ENCODE results near the gene RIC3.

RIC3 gene

DNA sequence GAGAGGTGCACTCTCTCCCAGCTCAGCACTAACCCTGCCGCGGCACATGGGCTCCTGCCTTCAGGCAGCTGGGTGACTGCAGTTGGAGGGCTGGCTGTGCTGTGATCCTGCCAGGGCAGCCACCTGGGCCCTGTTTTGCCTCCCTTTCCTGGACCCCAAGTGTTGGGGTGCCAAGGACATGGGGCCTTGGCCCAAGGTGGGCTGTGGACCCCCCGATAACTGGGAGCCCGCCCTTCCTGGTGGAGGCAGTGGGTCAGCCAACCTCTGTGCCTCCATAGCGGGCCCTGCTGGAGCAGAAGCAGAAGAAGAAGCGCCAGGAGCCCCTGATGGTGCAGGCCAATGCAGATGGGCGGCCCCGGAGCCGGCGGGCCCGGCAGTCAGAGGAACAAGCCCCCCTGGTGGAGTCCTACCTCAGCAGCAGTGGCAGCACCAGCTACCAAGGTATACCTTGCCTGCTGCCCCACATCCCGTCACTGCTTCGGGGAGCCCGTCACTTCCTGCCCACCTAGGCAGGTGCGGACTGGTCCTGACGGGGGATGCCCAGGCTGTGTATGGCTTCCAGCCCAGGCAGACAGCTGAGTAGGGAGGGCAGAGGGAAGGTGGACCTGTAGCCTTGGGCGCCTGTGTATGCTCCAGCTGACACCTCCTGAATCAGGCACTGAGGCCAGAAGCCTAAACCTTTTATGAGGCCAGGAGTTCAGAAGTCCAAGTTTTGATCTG, 78.9 kb downstream of the RIC3 start:
- DNase-seq (ENCODE audit: low read depth, low spot score): no peak

DNA sequence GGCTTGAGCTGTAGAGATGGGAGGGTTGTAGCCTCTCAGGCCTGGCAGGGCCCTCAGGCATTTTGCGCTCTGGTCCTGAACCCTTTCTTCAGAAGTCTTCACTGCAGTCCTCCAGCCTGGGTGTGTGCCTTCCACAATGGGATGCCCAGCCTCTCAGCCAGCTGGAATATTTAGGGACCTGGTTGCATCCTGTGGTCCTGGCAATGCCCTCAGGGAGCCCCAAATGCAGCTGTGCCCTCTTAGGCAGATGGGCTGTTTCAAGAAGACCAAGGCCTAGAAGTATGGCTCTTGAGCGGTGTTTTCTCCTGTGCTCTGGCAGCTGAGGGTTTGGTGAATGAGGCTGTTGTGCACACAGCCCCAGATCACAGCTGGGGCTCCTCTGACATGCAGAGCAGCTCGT, 81.1 kb downstream of the RIC3 start:
- no peak for DNase-seq (ENCODE audit: low read depth, low spot score)

DNA sequence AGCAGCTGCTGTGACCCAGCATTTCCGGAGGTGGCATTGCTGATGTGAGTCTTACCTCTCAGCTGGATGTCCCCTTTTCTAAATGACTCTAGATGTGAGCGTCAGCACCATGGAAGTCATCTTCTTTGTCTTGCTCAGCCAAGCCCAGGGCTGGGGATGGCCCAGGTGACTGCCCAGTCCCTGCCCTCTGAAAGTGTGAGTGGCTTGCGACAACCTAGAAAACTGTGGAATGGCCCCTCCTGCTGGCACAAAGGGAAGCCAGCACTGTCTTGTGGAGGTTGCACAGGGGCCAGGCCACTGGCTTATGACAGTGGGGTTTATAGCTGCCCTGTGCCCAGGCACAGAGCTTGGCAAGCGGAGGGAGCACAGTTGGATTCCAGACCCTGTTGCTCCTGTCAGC, 81.6 kb downstream of the RIC3 start:
- no peak for DNase-seq (ENCODE audit: low read depth, low spot score)

DNA sequence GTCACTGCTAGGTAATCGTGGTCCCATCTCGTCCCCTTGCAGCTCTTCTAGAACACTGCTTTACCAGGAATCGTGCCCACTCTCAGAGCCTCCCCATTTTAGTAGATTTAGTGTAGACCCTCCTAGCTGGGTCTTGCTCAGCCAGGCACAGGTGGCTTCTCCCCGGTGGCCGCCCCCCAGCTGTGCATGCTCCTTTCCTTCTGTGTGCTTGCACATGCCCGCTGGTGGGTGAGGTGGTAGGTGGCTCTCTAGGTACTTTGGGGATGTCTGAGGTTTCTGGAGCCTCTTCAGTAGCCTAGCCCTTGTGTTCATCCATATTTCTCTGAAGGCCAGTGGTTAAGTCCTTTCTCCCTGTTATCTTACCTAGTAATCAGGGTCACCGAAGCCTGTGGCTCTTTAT, 82.3 kb downstream of the RIC3 start:
- DNase-seq (ENCODE audit: low read depth, low spot score): no peak

DNA sequence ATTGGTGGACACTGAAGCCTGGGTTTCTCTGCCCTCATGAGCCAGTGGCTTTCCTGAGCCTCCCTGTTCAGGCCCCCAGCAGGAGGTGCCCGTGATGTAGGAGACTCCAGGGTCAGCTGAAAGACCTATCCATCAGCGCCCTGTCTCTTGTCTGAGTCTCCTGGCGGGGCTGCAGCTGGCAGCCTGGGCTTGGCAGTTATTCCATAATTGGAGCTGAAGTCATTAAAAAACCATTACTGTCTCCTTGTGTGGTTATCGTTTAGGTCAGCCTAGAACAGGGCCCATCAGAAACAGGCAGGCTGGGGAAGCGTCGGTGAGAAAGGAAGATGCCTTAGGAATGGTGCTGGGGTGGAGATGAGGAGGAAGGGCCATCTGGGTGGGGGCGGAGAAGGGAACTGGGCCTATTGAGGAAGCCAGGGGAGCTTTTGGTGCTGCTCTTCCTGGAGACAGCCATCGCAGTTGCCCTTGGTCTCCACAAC, 82.8 kb downstream of the RIC3 start:
- no peak for DNase-seq (ENCODE audit: low read depth, low spot score)

DNA sequence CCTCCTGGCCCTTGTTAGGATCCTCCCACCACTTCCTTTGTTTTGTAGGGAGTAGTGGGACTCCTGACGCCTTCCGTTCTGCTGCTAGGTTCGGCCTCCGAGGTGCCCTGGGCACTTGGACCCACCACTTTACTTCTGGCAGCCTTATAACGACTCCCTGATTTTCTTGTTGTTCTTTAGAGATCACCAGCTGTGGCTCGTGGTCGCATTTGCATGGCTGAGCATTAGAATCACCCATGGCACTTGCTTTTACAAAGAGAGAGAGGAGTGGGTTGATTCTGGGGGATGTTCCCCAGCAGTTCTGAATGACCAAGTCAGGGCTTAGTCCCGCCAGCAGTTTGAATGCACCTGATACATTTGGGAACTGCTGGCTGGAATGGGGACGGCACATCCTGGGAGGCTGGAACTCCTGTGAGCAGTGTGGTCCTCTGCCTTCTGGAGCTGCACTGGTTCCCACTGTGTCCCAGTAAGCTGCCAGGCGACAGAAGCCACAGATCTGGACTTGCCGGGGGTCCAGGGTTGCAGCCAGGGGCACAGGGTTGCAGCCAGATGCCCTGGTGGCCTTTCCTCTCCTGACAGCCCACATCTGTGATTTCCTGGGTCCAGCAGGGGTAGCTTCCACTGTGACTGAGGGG, 83.7 kb downstream of the RIC3 start:
- no peak for DNase-seq (ENCODE audit: low read depth, low spot score)

DNA sequence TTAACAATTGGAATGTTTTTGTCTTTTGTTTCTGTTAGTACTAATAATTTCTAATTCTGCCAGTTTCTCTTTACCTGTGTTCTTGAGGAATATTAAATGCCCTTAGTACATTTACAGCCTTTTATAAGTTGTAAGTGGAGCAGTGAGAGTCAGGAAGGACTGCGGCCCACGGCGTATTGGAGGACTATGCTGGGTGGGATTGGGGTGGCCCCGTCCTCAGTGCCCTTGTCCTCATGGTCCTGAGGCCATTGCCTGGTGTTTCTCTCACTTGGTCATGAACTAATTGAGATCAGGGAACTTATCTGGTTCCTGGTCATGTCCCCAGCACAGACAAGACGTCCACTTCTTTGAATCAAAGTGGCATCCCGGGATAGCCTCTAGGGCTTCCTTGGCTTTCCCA, 84.5 kb downstream of the RIC3 start:
- DNase-seq (ENCODE audit: low read depth, low spot score): no peak

DNA sequence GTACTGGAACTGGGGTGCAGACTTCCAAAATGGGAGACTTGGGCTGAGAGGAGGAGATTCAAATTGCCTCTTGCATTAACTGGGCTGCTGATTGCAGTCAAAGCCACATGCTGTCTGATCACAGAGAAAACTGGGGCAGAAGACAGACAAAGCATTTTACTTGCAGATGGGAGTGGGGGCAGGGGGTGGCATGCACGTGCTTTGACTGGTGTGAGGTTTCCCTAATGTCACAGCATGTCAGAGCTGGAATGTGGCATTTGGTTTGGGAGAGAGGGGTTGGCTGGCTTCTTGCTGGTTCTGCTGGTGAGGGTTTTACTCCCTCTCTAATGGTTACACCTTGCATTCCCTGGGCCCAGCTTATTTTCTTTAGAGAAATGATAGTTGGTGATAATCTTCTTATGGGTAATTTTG, 84.9 kb downstream of the RIC3 start:
- no peak for DNase-seq (ENCODE audit: low read depth, low spot score)

DNA sequence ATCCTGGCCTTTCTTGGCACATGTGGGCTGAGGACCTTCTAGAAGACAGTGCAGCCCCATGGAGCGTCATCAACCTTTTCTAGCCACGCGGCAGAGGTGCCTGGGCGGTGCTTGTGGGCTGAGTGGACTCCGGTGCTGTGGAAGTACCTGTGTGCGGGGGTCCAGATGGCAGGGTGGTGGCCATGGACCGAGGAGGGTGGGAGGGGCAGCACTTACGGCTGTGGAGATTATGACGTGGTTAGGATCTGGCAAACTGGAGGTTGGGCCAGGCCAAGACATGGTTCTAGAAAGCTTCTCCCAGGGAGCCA, 85.8 kb downstream of the RIC3 start:
- no peak for DNase-seq (ENCODE audit: low read depth, low spot score)

DNA sequence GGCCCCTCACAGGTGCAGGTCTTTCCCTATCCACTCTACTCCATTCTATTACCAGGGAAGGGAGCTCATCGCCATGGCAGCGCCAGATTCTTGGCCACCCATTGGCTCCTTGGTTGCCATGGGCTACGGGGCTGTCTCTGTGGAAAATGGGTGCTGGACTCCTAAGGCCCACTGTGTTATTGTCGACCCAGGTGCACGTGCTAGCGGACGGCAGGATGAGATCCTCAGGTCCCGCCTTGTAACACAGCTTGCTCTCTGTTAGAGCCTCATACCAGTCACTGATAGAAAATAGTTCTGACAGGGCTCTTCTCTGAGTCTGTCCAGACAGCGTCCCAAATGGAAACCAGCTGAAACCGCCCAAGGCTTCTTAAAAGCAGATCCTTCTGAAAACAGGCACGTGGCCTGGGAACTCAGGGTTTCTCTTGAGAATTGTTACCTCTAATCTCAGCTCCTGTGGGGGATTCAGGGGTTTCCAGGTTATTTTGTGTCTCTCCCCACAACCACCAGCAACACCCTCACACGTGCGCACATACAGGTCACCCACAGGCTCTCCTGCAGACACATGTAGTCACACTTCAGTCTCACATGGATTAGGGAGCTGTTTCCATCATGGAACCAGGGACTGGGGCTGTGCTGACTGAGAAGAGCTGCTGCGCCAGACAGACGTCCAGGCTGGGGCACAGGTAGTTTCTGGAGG, 86.3 kb downstream of the RIC3 start:
- DNase-seq (ENCODE audit: low read depth, low spot score): no peak

DNA sequence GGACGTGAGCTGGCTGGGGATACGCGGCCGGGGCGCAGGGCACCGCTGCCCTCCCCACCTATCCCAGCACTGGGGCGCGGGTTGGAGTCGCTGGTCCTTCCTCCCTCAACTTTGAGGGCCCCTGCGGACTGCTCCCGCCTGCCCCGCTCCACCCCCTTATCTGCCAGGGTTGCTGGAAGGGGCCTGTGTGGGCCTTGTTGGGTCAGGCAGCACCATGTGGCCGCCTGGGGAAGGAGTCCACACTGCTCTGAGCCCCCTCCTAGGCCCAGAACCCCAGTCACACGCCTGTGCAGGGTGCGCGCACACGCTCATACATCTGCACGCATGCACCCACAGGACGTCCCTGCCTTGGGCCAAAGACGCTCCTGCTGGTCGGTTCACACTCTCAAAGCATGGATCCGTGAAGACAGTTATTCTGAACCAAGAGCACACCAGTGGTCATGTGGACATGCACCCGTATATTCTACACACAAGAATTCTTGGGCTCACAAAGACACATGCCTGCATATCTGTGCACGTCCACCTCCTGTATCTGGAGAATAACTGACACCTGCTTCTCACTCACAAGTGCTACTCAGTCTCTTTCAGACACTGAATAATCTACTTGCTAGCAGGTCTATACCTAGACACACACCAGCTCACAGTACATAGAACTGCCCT, 87.1 kb downstream of the RIC3 start:
- DNase-seq (ENCODE audit: low read depth, low spot score): no peak

DNA sequence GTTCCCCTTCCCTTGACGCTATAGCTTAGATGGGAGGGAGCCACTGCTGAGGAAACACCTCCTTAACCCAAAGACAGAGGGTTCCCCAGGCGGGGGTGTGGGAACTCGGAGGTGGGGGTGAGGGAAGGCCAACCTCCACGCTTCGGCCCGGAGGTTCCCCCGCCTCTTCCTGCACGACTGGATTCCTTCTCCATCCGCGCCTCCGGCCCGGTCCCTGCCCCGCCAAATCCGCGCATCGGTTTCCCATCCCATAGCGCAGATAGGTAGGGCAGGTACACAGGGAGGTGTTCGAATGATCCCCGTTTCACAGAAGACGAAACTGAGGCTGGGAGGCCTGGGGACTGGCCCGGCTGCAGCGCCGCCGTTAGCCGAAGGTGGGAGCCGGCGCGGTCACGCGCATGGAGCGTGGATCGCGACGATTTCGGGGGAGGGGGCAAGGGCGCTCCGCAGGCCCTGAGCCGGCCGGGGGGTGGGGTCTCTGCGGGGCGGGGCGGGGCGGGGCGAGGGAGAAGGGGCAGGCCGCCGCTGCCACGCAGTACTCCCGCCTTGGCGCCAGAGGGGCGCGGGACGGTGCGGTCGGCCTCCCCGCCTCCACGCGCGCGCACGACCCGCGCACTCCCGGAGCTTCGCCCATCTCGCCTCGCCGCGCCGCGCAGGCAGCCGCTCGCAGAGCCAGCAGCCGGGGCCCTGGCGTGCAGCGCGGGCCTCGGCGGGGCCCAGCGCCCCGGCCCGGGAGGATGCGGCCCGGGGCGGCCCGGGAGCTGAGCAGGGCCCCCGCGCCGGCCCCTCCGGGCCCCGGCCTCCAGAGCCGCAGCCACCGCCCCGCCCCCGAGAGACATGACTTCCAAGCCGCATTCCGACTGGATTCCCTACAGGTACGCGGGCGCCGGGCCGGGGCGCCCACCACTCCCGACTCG, 87.9 kb downstream of the RIC3 start, which contains the start of gene TUB:
TUB (plus strand) TSS at position 538 of the 917 bp plus-strand sequence; CDS start at position 838, 300 bp downstream.
- DNase-seq (ENCODE audit: low read depth, low spot score): no peak

DNA sequence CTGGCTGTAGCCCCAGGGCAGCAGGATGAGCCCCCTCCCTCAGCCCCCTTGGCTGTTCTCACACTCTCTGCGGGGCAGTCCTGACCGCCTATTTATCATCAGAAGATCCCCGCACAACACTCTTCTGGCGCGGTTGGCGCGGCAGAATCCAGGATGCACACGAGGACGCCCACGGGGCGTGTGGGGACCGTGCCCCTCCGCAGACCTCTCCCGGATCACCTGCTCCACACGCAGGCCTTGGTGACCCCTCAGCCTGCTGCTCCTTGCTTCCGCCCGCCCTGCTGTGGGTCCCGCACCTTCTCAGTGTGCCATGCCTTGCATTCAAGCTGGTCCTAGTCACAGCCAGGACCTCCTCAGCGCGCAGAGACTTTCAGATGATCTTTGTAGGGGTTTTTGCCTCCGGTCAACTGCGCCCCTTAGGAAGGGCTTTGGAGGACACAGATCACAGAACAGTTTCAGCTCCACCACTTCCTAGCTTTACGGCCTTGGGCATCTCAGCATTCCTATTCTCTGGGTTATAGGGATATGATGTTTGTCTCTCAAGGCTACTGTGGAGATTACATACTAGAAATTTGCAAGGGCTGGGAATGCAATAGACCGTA, 88.7 kb downstream of the RIC3 start:
- DNase-seq (ENCODE audit: low read depth, low spot score): no peak

DNA sequence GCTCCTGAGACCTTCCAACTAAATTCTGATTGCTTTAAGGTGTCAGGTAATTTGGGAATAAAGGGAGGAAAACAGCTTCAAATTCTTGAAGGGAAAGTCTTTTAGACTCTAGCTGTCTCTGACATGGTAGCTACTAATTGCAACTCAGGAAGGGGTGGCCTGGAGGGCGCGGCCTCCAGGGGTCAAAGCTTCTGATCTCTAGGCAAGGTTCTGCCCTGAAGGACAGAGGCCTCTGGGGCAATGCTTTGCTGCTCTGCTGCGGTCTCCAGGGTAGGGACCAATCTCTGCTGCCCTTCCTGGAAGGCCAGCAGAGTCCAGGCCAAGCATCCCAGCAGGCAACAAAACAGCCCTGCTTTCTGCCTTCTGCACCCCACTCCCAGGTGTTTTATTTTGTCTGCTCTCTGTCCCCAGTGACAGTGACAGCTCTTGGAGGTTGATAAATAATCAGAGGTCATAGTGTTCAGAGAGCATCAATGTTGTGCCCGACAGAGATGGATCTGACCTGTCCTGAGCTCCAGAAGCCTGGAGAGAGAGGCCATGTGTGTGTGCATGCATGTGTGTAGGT, 89.6 kb downstream of the RIC3 start:
- no peak for DNase-seq (ENCODE audit: low read depth, low spot score)

DNA sequence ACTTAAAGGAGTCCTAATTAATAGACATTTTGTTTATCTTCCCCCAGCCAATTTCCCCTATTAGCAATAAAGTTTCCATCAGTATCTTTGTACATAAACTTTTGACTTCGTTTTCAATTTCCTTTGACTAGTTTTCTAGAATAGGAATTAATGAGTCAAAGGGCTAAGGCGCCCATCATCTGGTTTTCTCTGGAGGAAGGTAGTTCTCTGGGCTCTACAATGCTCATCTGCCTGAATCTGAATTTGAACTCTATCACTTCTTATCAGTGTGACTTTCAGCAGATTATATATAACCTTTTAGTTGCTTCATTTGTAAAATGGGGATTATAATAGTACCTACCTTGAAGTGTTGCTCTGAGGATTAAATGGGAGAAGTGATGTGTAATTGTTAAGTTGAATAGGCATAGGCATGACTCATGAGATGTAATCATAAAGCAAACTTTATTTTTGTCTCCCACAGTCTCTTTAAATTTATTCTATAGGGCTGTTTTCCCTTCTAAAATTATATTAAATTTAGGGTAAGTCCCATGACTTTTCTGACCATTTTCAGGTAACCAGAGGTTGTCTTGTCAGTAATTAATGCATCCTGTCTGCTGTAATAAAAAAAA, 93.6 kb downstream of the RIC3 start:
- DNase-seq (ENCODE audit: low read depth, low spot score): no peak

DNA sequence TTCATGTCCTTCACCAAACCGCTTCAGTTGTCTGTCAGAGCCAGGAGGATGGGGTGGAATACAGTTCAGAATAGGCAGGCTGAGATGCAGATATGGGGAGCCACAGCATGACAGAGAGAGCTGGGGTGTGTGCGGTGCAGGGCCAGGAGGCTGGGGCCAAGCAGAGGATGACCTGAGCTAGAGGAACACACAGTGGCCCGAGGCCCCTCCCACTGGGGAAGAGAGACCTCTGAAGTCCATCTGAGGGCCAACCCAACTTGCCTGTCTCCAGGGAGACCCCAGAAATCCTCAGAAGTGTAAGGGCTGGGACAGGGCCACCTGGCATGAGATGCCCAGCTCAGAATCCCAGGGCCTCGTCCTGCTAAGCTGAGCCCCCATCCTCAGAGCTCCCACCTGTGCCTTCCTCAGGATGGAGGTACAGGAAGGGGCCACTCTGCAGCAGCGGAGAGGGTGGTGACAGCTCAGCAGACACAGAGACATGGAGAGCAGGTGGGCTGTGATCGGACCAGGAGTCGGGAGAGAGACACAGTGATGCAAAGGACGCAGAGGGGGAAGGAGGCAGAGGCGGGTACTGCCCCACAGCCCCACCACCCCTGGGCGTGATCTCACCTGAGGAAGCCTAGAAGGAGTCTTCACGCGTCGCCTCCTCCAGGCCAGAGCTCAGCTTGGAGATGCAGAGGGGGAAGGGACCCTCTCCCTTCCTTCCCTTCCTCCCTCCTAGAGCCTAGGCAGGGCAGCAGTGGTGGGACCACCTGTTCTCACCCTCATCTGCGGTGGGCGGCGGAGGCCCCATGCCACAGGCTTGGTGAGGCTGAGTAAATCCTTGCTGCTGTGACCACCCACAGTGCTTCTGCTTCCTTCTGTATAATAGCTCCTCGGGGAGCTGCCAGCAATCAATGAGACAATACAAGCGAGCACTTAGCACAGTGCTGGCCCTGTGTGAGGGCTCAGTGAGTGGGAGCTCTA, 96.9 kb downstream of the RIC3 start:
- DNase-seq (ENCODE audit: low read depth, low spot score): no peak

DNA sequence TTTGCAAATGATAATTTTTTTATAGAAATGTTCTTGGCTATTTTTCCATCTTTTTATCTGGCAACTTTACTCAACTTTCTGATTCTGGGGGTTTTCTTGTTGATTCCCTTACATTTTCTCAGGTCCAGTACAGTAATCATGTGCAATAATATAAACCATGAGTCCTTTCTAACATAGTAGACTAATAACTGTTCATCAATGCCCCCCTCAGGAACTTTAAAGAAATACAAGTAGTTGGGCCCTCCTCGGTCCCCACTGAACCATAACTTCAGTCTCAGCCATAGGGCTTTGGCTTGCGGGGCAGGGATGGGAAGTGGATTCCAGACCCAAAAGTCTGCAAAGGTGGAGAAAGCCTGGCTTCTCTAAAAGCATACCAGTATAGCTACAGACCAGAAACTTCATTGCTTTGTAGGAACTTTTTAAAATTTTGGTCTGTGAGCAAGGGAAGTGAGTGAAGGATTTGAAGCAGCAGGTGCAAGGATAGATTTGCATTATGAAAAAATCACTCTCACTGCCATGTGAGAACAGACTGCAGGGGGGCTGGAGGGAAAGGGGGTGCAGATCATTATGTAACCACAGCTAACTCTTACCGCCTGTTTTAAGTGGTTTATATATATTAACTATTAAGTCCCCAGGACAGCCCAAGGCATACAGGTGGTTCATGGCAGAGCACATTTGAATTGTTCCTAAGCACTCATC, 98.3 kb downstream of the RIC3 start:
- no peak for DNase-seq (ENCODE audit: low read depth, low spot score)

DNA sequence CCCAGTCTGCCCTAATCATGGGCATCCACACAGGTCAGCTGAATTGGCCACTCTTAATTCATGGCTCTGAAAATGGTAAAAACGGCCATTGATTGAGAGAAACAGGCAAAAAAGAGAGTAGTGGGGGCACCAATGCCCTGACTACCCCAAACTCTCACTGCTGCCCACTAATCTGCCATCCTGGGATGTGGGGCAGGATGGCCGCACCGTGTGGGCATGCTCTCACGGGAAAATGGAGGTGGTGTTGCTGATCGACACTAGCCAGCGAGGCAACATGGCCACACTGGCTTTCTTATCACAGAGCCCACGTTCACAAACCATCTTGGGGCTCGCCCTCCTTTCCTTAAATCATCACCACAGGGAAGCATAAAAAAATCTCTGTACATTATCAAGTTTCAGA, 99.1 kb downstream of the RIC3 start:
- no peak for DNase-seq (ENCODE audit: low read depth, low spot score)

All from brain pericyte (primary cell).